Activated CD8-positive, alpha-beta T cell treated with anti-CD3 and anti-CD28 coated beads for 36 hours (primary cell): ENCODE data around the gene FAM177B. TPM values are rescaled to one million over a fixed set of nuclear protein-coding genes. Genes with fewer than 3 reads are reported as not detected.

Source experiments
- ATAC-seq: fragments of 200-7000 bp; cut with Tn5 transposase; one replicate; pipeline ENCODE4 v1.10.0; 2021; ENCODE audit warnings: mild to moderate bottlenecking, moderate library complexity
- CTCF ChIA-PET: fragments of 350-600 bp; sonication (Branson Sonifier 250); formaldehyde crosslinking; loops from one replicate; lab custom pipeline; 2021; ENCODE audit warnings: antibody characterized with exemption; lab: Charles Lee
- POLR2A ChIA-PET: fragments of 350-600 bp; sonication (Branson Sonifier 250); formaldehyde crosslinking; loops from one replicate; lab custom pipeline; 2021; ENCODE audit warnings: antibody characterized with exemption; lab: Charles Lee
- DNase-seq: peaks from one replicate; pipeline ENCODE4 v3.0.0-alpha.2; 2020
- H3K27ac Mint-ChIP-seq: one replicate; pipeline ENCODE4 v1.8.0; 2021; ENCODE audit warnings: mild to moderate bottlenecking, mixed read lengths
- H3K27me3 Mint-ChIP-seq: one replicate; pipeline ENCODE4 v1.8.0; 2021; ENCODE audit warnings: mixed read lengths
- H3K36me3 Mint-ChIP-seq: one replicate; pipeline ENCODE4 v1.8.0; 2021; ENCODE audit warnings: low read depth, mixed read lengths
- H3K4me1 Mint-ChIP-seq: one replicate; pipeline ENCODE4 v1.8.0; 2021; ENCODE audit warnings: low read depth, mixed read lengths
- H3K4me3 Mint-ChIP-seq: one replicate; pipeline ENCODE4 v1.8.0; 2021; ENCODE audit warnings: mild to moderate bottlenecking, moderate library complexity, mixed read lengths
- H3K9me3 Mint-ChIP-seq: one replicate; pipeline ENCODE4 v1.8.0; 2021; ENCODE audit warnings: mixed read lengths
- CTCF ChIP-seq: fragments of 200-600 bp; IDR thresholded peaks from one replicate; pipeline ENCODE4 v1.8.0; 2022; ENCODE audit warnings: antibody characterized with exemption, mild to moderate bottlenecking
- intact Hi-C: fragments of 100-400 bp; cut with micrococcal nuclease; formaldehyde crosslinking; loops from one replicate; pipeline ENCODE4 v1.10.0; 2022
- total RNA-seq, 2 experiments: library from RNA; stranded (reverse); gene quantifications; one replicate each; pipeline ENCODE4 v1.2.3, GENCODE V29; 2021

The FAM177B gene
- total RNA-seq, 2 experiments from 2014 or later, result not detected

GRCh38 chr1:222791006-222791710, 54.2 kb downstream of the FAM177B start:
- Mint-ChIP-seq H3K27ac (no peak overlapping the region), H3K9me3 (peaks cover 11% of the 10 kb centered on the region), H3K4me3 (no peak overlapping the region), H3K4me1 (peaks cover 20% of the 10 kb centered on the region), H3K36me3 (peaks cover 2% of the 10 kb centered on the region), H3K27me3 (no peaks in the 10 kb centered on the region)
- CTCF ChIA-PET, result interaction anchor here (0.8 to 2.3 kb wide), 3 partner anchors 290 to 339 kb away, joined by 4 to 12 read pairs (median 4); no protein-coding TSS in a partner anchor
- POLR2A ChIA-PET, result no interaction called here
- no peak for TF ChIP-seq CTCF
- intact Hi-C loops, result loop anchor here (2.0 to 5.0 kb wide), 2 partner anchors 290 to 331 kb away; no protein-coding TSS in a partner anchor
- ATAC-seq (no peak), DNase-seq (no peak)

GRCh38 chr1:222792744-222793143, 55.7 kb downstream of the FAM177B start:
- ChIA-PET POLR2A (no interaction called here), CTCF (interaction anchor here (0.9 to 2.1 kb wide), 7 partner anchors 25 to 341 kb away, joined by 3 to 18 read pairs (median 5); no protein-coding TSS in a partner anchor)
- Mint-ChIP-seq H3K27me3 (no peaks in the 10 kb centered on the region), H3K27ac (no peak overlapping the region), H3K4me3 (no peak overlapping the region), H3K36me3 (peaks cover 2% of the 10 kb centered on the region), H3K4me1 (peaks cover 22% of the 10 kb centered on the region), H3K9me3 (peaks cover 11% of the 10 kb centered on the region)
- intact Hi-C loops, result loop anchor here (5.0 kb wide), 1 partner anchor 330 kb away; no protein-coding TSS in a partner anchor
- no peak for ATAC-seq
- no peak for DNase-seq
- TF ChIP-seq CTCF, result peak; percentile 70

GRCh38 chr1:222794656-222795474, 57.9 kb downstream of the FAM177B start:
- ChIA-PET CTCF (interaction anchor here (1.5 to 2.1 kb wide), 5 partner anchors 286 to 339 kb away, joined by 4 to 18 read pairs (median 7); no protein-coding TSS in a partner anchor), POLR2A (interaction anchor here (0.7 kb wide), 1 partner anchor 473 kb away, joined by 3 read pairs; no protein-coding TSS in a partner anchor)
- DNase-seq (no peak), ATAC-seq (no peak)
- H3K4me3 Mint-ChIP-seq, result no peak overlapping the region
- H3K27ac Mint-ChIP-seq, result no peak overlapping the region
- no peak for TF ChIP-seq CTCF
- peaks cover 19% of the 10 kb centered on the region for H3K4me1 Mint-ChIP-seq
- intact Hi-C loops, result loop anchor here (5.0 kb wide), 1 partner anchor 327 kb away; no protein-coding TSS in a partner anchor
- no peaks in the 10 kb centered on the region for H3K27me3 Mint-ChIP-seq
- H3K36me3 Mint-ChIP-seq, result peaks cover 2% of the 10 kb centered on the region
- H3K9me3 Mint-ChIP-seq, result peaks cover 5% of the 10 kb centered on the region

GRCh38 chr1:222798116-222798515, 61.1 kb downstream of the FAM177B start:
- Mint-ChIP-seq H3K9me3 (no peaks in the 10 kb centered on the region), H3K4me3 (no peak overlapping the region), H3K27ac (no peak overlapping the region), H3K27me3 (peaks cover 3% of the 10 kb centered on the region), H3K4me1 (peaks cover 7% of the 10 kb centered on the region), H3K36me3 (no peaks in the 10 kb centered on the region)
- POLR2A ChIA-PET, result interaction anchor here (0.7 kb wide), 1 partner anchor 144 kb away, joined by 3 read pairs; no protein-coding TSS in a partner anchor
- ATAC-seq (peak; percentile 74), DNase-seq (peak; percentile 28)
- TF ChIP-seq CTCF, result no peak
- intact Hi-C loops, result no loop called here
- CTCF ChIA-PET, result interaction anchor here (1.0 to 2.1 kb wide), 5 partner anchors 284 to 335 kb away, joined by 3 to 8 read pairs (median 3); no protein-coding TSS in a partner anchor
